HepG2 (cell line): ENCODE data around the gene GOLGA3.

ENCODE experiments used
- ATF7-NPFF ChIP-seq: sonication (generic); formaldehyde crosslinking; IDR thresholded peaks from 2 replicates; pipeline ENCODE4 v1.8.1; 2023; ENCODE audit warnings: mild to moderate bottlenecking, low read depth, missing genetic modification reagents, moderate library complexity
- ELF1 ChIP-seq: sonication (generic); formaldehyde crosslinking; IDR thresholded peaks from 2 replicates; pipeline ENCODE4 v1.4.0; 2020; ENCODE audit warnings: missing genetic modification reagents
- EZH2 ChIP-seq: conservative IDR thresholded peaks from 2 replicates; pipeline ENCODE4 v1.6.1; 2012; ENCODE audit warnings: mild to moderate bottlenecking, low read depth, low read length, moderate library complexity
- FOXA1 ChIP-seq, 2 experiments: fragments of 450-650 bp in 1 of 2; sonication (generic) in 1 of 2; formaldehyde crosslinking in 1 of 2; IDR thresholded peaks; 2 replicates each; pipeline versions ENCODE4 v1.4.0 to v1.6.1; 2016 to 2020; ENCODE audit warnings: missing genetic modification reagents in 1 of 2
- GATA4 ChIP-seq: sonication (generic); IDR thresholded peaks from 2 replicates; pipeline ENCODE4 v1.6.1; 2016; ENCODE audit warnings: antibody characterized with exemption, low read depth, borderline replicate concordance
- MEF2D ChIP-seq: sonication (generic); formaldehyde crosslinking; IDR thresholded peaks from 2 replicates; pipeline ENCODE4 v1.5.1; 2020; ENCODE audit warnings: mild to moderate bottlenecking, missing genetic modification reagents
- MIER3 ChIP-seq: IDR thresholded peaks from 2 replicates; pipeline ENCODE4 v1.6.1; 2016; ENCODE audit warnings: missing compliant biosample characterization, borderline replicate concordance
- SMARCC2 ChIP-seq: fragments of 450-650 bp; IDR thresholded peaks from 2 replicates; pipeline ENCODE4 v1.6.1; 2017; ENCODE audit warnings: antibody characterized with exemption, mild to moderate bottlenecking
- ZNF180 ChIP-seq: sonication (generic); formaldehyde crosslinking; IDR thresholded peaks from 2 replicates; pipeline ENCODE4 v1.4.0; 2020; ENCODE audit warnings: low read depth, missing genetic modification reagents, borderline replicate concordance
- ZNF724P ChIP-seq: sonication (generic); formaldehyde crosslinking; IDR thresholded peaks from 2 replicates; pipeline ENCODE4 v1.8.0; 2022; ENCODE audit warnings: missing genetic modification reagents, borderline replicate concordance
- TF ChIP-seq, protein P1 (sequence below): sonication (generic); formaldehyde crosslinking; conservative IDR thresholded peaks from 2 replicates; pipeline ENCODE4 v1.8.1; 2023; ENCODE audit warnings: missing genetic modification reagents

DNA sequence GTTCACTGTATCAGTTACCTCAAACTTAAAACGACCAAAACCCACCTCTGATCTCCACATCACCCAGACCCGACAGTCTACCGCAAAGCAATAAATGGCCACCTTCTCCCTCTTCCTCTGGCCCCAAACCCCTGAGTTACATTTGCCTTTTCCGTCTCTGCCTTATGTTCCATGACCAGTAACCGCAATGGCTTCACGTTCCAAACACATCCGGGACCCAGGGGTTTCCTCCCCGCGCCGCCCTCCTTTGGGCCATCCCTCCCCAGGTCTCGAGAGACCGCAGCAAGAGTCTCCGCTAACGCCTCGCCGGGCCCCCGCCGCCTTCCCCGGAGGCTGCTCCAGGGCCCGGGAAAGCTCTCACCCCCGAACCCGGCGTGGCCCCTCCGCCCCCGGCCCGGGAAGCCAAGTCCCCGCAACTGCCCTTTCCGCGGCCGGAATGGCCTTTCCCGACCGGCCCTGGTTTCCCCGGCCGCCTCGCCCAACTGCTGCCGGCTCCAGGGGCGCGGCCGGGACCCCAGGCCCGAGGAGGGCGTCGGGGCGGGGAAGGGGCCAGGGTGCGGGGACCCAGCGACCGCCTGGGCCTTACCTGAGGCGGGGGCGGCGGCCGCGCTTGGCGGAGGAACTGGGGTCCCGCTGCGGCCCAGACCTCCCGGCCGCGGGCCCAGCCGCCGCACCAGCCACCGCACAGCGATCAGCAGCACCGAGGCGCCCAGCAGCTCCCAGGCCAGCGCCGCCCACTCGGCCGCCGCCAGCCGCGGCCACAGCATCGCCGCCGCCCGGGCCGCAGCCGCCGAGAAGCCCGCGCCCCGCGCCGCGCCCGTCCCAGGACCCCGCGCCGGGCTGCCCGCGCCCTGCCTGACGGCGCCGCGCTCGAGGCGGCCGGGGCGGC, 67.4 kb downstream of the GOLGA3 start, which contains the start of gene ANKLE2:
- no peak for TF ChIP-seq ATF7-NPFF (CRISPR knock-in tag)
- no peak for TF ChIP-seq FOXA1 (IDR thresholded peaks at IDR 0.05)
- TF ChIP-seq FOXA1 (CRISPR knock-in tag; IDR thresholded peaks at IDR 0.05), result no peak
- TF ChIP-seq, protein P1, sequence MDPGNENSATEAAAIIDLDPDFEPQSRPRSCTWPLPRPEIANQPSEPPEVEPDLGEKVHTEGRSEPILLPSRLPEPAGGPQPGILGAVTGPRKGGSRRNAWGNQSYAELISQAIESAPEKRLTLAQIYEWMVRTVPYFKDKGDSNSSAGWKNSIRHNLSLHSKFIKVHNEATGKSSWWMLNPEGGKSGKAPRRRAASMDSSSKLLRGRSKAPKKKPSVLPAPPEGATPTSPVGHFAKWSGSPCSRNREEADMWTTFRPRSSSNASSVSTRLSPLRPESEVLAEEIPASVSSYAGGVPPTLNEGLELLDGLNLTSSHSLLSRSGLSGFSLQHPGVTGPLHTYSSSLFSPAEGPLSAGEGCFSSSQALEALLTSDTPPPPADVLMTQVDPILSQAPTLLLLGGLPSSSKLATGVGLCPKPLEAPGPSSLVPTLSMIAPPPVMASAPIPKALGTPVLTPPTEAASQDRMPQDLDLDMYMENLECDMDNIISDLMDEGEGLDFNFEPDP (CRISPR knock-in tag), result no peak
- TF ChIP-seq MIER3, result no peak
- no peak for TF ChIP-seq ZNF180 (CRISPR knock-in tag)
- TF ChIP-seq SMARCC2, result no peak
- TF ChIP-seq MEF2D (CRISPR knock-in tag), result no peak
- no peak for TF ChIP-seq ELF1 (CRISPR knock-in tag)
- TF ChIP-seq EZH2, result no peak
- no peak for TF ChIP-seq ZNF724P (CRISPR knock-in tag)
- TF ChIP-seq GATA4, result no peak
